Esophagus squamous epithelium (tissue), 5 donors: Measurements from ENCODE around the gene DNM3. TPM values are rescaled to one million over a fixed set of nuclear protein-coding genes. Genes with fewer than 3 reads are reported as not detected.

Experiments used
- DNase-seq: peaks from one replicate; lab custom pipeline; 2025; lab: John Stamatoyannopoulos, UW
- H3K27ac ChIP-seq, 4 donors: fragments of 200-600 bp; sonication (generic); one replicate each; pipeline ENCODE4 v1.5.1; 2016 to 2019; ENCODE audit warnings: mild to moderate bottlenecking in 1 of 4
- H3K27me3 ChIP-seq, 4 donors: fragments of 200-600 bp; sonication (generic); 1 replicate in 3 of 4; 2 replicates in 1 of 4; pipeline versions ENCODE4 v1.5.1 to v1.6.0; 2017 to 2021; ENCODE audit warnings: antibody characterized with exemption in 1 of 4
- H3K36me3 ChIP-seq, 3 donors: fragments of 200-600 bp; sonication (generic); one replicate each; pipeline ENCODE4 v1.5.1; 2016 to 2019
- H3K4me1 ChIP-seq, 3 donors: fragments of 200-600 bp; sonication (generic); one replicate each; pipeline ENCODE4 v1.5.1; 2017 to 2019
- H3K4me3 ChIP-seq, 4 donors: fragments of 200-600 bp; sonication (generic); 1 replicate in 3 of 4; 2 replicates in 1 of 4; pipeline ENCODE4 v1.5.1; 2016 to 2019; ENCODE audit warnings: mild to moderate bottlenecking in 2 of 4, moderate library complexity in 1 of 4
- H3K9me3 ChIP-seq, 3 donors: fragments of 200-600 bp; sonication (generic); one replicate each; pipeline ENCODE4 v1.5.1; 2016 to 2019
- CTCF ChIP-seq, 6 experiments: fragments of 450-650 bp in 4 of 6; fragments of 200-600 bp in 2 of 6; sonication (generic) in 2 of 6; IDR thresholded peaks; one replicate each; pipeline ENCODE4 v1.5.1; 2016 to 2019; ENCODE audit warnings: antibody characterized with exemption in 6 of 6, mild to moderate bottlenecking in 4 of 6, moderate library complexity in 4 of 6
- POLR2A ChIP-seq, 4 donors: fragments of 450-650 bp; IDR thresholded peaks; one replicate each; pipeline ENCODE4 v1.6.1; 2017; ENCODE audit warnings: antibody characterized with exemption in 4 of 4, mild to moderate bottlenecking in 4 of 4, moderate library complexity in 3 of 4
- WGBS, 2 donors: methylation state at CpG; one replicate each; pipeline ENCODE4 v1.1.5; 2018; 5-methylcytosine and 5-hydroxymethylcytosine counted together
- intact Hi-C: fragments of 100-400 bp; cut with DNase I; formaldehyde crosslinking; loops from one replicate; pipeline ENCODE4 v1.15.0; 2022
- total RNA-seq, 4 donors: library from RNA; depleted of rRNA; stranded (reverse); fragments of >200 nt; gene quantifications; one replicate each; pipeline ENCODE4 v1.1.0, GENCODE V29; 2016
- donor health status: DM: yes; HTN: yes; CAD: no.

DNM3 gene
- total RNA-seq, 4 donors from 2014 or later = 0.91 to 3.2 (median 1.8) TPM

GRCh38 chr1:172252321-172252720 is 411.0 kb downstream of the DNM3 start:
- no peaks in the 10 kb centered on the region for H3K36me3 ChIP-seq

GRCh38 chr1:172252958-172253357 is 411.7 kb downstream of the DNM3 start:
- Histone ChIP-seq H3K9me3 (no peaks in the 10 kb centered on the region), H3K36me3 (no peaks in the 10 kb centered on the region), H3K4me3 (no peak overlapping the region), H3K27me3 (no peaks in the 10 kb centered on the region), H3K27ac (no peak overlapping the region), H3K4me1 (no peaks in the 10 kb centered on the region)
- DNase-seq = no peak
- intact Hi-C loops = no loop called here
- no peak for TF ChIP-seq POLR2A (IDR thresholded peaks at IDR 0.05)
- no peak for TF ChIP-seq CTCF (IDR thresholded peaks at IDR 0.05)
- 69 to 85% methylated on average over 2 of the region's 2 CpGs for WGBS, 2 donors

More at GRCh38 chr1:172252321-172252720, 411.0 kb downstream of the DNM3 start:
- DNase-seq = no peak
- no peaks in the 10 kb centered on the region for H3K9me3 ChIP-seq
- H3K27ac ChIP-seq = no peak overlapping the region
- TF ChIP-seq POLR2A (IDR thresholded peaks at IDR 0.05) (no peak), CTCF (IDR thresholded peaks at IDR 0.05) (no peak)
- H3K4me1 ChIP-seq = no peaks in the 10 kb centered on the region
- intact Hi-C loops = no loop called here
- no peaks in the 10 kb centered on the region for H3K27me3 ChIP-seq
- no peak overlapping the region for H3K4me3 ChIP-seq
- 60 to 61% methylated on average over 4 of the region's 4 CpGs for WGBS, 2 donors

- Histone ChIP-seq H3K9me3 (no peaks in the 10 kb centered on the region), H3K4me1 (no peaks in the 10 kb centered on the region), H3K27ac (no peak overlapping the region), H3K4me3 (no peak overlapping the region), H3K36me3 (no peaks in the 10 kb centered on the region), H3K27me3 (no peaks in the 10 kb centered on the region)
- intact Hi-C loops = no loop called here
- 34 to 40% methylated on average over 3 of the region's 3 CpGs for WGBS, 2 donors
- no peak for DNase-seq
- no peak for TF ChIP-seq POLR2A (IDR thresholded peaks at IDR 0.05)
- TF ChIP-seq CTCF (IDR thresholded peaks at IDR 0.05) = no peak
These were observed 413.4 kb downstream of the DNM3 start for GRCh38 chr1:172254521-172255222.

- no peak overlapping the region for H3K4me3 ChIP-seq
- TF ChIP-seq POLR2A (IDR thresholded peaks at IDR 0.05) (no peak), CTCF (IDR thresholded peaks at IDR 0.05) (no peak)
- no peaks in the 10 kb centered on the region for H3K36me3 ChIP-seq
- H3K27me3 ChIP-seq = no peaks in the 10 kb centered on the region
- H3K9me3 ChIP-seq = no peaks in the 10 kb centered on the region
- H3K27ac ChIP-seq = no peak overlapping the region
- no peaks in the 10 kb centered on the region for H3K4me1 ChIP-seq
- intact Hi-C loops = no loop called here
- DNase-seq = no peak
These were observed 413.9 kb downstream of the DNM3 start for GRCh38 chr1:172255223-172255560.

- no peak overlapping the region for H3K27ac ChIP-seq
- H3K27me3 ChIP-seq = no peaks in the 10 kb centered on the region
- no peak for DNase-seq
- TF ChIP-seq POLR2A (IDR thresholded peaks at IDR 0.05) (no peak), CTCF (IDR thresholded peaks at IDR 0.05) (no peak)
- 83 to 100% methylated on average over 1 of the region's 1 CpG for WGBS, 2 donors
- H3K36me3 ChIP-seq = no peaks in the 10 kb centered on the region
- H3K4me1 ChIP-seq = no peaks in the 10 kb centered on the region
- H3K4me3 ChIP-seq = no peak overlapping the region
- no peaks in the 10 kb centered on the region for H3K9me3 ChIP-seq
- intact Hi-C loops = no loop called here
These were observed 424.6 kb downstream of the DNM3 start for GRCh38 chr1:172265905-172266304.
